IPS-NIHi7 (cell line): ENCODE results near the gene LYPD3.
"Not testable (repeated sequence)": the region's sequence is repeated elsewhere in the genome, so short reads cannot be mapped to it uniquely, and the experiment has no call there.

Experiments
- DNase-seq: peaks from one replicate; pipeline ENCODE4 v3.0.0; 2012; ENCODE audit warnings: mixed read lengths; ENCODE audit errors: extremely low spot score

LYPD3 gene

DNA sequence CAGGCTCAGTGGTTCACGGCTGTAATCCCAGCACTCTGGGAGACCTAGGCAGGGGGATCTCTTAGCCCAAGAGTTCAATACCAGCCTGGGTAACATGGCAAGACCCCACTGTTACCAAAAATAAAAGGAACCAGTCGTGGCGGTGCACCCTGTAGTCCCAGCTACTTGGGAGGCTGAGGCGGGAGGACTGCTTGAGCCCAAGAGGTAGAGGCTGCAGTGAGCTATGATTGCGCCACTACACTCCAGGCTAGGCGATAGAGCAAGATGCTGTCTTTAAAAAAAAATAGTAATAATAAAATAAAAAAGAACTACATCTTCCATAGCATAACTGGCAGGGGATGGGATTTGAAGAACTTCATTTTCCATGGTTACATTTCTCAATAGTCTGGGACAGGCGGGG lies 3.0 kb downstream of the LYPD3 start:
- no peak for DNase-seq

DNA sequence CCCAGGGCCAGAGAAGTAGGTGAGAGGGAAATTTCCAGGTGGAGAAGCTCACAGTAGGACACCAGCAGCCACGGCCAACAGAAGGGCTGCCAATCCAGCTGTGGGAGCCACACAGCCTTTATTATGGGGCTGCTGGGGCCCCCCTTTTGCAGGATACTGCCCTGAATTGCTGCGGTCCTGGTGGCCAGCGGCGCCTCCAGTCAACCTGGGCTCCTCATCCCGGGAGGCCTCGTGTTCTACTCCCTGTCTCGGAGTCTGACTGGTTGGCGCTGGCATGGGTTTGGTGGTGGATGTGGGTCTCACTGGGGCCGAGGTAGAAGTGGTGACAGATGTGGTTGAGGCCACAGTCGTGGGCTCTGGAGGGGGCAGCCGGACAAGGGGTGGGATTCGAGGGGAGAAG lies 4.1 kb downstream of the LYPD3 start:
- DNase-seq, result no peak

DNA sequence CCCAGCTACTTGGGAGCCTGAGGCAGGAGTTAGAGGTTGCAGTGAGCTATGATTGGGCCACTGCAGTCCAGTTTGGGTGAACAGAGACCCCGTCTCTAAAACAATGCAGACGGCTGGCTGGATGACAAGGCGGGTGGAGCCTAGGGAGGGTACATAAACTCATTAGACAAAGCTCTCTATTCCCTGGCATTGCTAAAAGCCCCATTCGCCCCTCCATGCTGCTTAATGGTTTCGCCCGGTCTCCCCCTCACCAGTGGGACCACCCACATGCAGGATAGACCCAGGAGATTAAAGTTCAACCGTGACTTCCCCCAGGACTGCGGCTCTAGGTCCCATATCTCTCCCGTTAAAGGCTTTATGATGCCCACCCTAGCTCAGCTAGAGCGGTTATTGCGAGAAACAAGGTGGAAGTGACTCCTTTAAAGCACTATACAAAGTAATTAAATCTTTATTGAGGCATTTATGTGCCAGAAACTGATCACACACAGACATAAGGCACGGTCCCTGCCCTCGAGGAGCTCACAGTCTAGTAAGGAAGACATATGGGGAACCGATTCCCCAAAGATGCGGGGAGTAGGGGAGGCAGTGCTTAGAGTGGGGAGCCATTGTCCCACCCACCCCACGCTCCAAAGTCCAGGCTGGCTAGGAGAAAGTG lies 4.9 kb downstream of the LYPD3 start:
- no peak for DNase-seq

DNA sequence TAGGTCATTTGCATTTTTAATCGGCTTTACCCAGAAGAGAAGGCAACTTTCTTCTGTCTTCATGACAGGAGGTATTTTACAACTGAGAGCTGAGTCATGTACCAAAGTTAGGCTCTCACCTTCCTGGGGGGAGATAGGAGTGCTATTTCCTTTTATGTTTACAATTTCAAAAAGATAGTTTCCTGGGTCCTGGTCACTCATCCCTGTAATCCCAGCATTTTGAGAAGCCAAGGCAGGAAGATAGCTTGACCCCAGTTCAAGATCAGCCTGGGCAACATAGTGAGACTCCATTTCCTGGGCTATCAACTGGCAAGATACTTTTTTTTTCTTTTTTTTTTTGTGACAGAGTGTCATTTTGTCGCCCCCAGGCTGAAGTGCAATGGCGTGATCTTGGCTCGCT lies 7.6 kb downstream of the LYPD3 start:
- DNase-seq, result no peak

DNA sequence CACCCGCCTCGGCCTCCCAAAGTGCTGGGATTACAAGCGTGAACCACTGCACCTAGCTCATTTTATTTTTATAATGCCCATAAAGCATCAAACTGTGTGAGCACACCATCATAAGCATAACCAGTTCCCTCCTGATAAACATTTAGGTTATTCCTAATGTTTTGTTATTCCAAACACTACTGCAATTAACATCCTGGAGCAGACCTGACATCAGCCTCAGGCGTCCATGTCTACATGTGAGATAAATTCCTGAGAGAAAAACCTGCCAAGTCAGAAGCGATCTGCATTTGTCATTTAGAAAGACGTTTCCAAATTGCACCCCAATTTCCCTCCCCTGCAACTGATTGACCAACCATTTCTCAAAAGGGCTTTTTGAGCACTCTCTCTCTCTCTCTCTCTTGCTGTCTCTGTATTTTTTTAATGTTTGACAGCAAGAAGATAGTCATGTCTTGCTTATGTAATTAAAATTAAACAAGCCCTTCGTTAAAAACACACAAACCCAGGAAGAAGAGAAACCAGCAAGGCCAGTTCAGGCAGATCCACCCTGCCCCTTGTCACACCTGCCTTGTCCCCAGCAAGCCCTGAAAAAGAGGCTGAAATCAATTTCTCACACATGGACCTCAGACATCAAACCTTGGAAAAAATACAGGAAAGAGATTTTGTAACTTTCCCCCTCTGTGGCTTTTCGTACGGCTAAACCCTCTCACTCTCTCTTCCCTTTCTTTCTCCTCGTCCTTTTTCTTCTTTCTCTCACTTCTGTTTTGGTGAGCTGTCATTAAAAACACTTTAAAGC lies 9.9 kb downstream of the LYPD3 start:
- DNase-seq, result no peak

DNA sequence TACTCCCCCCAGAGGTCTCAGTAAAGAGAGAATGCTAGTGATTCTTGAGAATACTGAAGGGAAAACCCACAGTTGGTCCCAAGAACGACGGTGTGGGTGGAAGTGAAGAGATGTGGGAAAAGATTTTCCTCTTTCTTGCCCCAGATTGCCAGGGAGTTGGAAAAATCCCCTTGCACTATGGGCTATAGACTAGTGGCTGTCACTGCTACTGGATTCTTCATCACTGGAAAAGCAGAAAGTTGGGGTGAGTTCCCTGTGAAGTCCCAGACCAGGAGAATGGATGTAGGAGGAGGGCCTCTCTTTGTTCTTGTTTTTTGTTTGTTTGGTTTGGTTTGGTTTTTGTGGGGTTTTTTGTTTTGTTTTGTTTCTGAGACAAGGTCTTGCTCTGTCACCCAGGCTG lies 11.4 kb downstream of the LYPD3 start:
- DNase-seq, result no peak

DNA sequence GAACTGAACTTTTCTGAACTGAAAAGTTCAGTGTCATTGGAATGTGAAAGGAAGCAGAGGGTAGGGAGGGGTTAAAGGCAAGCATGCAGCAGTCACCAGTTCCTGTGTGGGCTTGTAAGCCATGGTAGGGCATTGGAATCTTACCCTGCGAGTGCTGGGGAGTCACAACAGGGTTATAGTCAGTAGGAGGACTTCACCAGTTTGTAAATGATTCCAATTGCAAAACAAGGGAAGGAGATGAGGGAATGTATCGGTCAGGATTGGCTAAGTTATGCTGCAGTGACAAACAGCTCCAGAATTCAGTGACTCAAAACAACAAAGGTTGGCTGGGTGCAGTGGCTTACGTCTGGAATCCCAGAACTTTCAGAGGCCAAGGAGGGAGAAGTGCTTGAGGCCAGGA lies 12.8 kb downstream of the LYPD3 start:
- DNase-seq, result no peak

DNA sequence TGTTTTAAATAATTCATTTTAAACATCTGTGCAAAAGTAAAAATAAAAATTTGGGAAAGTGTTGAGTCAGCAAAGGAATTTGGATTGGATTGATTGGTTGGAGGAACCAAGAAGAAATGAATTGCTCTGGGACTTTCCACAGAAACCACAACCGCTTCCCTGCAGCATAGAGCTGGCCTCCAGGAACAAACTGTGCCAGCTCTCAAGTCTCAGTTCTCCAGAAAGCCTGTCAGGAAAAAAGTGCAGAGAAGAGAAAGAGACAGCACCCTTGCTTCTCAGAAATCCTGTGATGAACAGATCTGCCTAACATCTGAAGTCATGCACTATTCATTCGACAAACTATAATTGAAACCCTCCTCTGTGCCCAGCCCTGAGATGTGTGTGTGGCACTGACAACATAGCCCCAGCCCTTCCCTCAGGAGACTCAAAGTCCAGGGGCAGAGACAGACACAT lies 14.8 kb downstream of the LYPD3 start:
- no peak for DNase-seq

DNA sequence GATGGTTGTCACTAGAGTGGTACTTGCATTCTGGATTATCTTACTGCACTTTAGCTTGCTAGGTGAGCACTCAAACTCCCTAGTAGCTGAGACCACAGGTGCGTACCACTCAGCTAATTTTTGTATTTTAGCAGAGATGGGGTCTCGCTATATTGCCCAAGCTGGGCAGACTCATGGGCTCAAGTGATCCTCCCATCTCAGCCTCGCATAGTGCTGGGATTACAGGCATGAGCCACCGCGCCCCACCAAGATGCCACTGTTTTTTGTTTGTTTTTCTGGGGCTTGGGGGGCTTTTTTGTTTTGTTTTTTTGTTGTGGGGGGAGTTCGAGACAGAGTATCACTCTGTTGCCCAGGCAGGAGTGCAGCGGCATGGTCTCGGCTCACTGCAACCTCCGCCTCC lies 17.8 kb downstream of the LYPD3 start:
- DNase-seq, result no peak

DNA sequence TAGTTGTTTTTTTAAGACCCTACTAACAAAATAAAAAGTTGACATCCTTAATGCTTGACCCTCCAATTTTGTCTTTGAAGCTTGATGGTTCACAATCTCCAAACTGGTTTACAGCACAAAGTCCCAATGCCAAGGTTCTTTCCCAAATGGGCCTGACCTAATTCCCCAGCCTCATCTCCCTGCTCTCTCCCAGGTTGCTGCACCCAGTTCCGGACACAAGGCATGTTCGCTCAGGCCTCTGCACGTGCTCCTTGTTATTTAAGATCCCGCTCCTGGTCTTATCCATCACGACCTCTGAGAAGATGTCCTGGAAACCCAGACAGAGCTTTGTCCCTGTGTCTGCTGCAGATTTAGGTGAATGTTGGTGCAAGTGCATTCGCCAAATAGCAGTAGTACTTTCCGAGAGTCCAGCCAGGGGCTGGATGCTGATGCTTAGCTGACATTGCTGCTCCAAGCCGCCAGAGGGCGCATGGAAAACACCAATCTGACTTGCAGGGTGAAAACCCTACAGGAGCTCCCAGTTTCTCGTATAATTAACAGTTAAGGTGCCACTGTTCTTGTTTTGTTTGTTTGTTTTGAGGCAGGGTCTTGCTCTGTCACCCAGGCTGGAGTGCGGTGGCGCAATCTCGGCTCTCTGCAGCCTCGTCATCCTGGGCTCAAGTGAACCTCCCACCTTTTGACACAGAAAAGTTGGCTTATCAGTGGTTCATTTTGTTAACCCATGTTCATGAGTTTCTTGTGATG lies 18.5 kb downstream of the LYPD3 start:
- peak; percentile 85 for DNase-seq

DNA sequence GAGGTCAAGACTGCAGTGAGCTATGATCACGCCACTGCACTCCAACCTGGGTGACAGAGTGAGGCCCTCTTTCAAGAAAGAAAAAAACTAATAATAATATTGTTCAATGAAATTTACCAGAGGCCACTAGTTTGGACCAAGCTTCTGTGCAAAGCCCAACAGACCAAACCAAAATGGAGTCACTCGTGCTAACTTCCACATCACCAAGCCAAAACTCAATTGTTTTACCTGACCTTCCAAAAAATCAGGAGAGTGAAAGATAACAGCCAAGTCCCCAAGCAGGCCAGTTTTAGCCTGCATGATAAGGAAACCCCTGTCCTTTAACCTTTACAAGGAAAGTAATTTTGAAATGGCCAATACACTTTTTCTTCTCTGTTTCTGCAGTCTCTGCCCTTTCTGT lies 20.0 kb downstream of the LYPD3 start:
- DNase-seq, result no peak

DNA sequence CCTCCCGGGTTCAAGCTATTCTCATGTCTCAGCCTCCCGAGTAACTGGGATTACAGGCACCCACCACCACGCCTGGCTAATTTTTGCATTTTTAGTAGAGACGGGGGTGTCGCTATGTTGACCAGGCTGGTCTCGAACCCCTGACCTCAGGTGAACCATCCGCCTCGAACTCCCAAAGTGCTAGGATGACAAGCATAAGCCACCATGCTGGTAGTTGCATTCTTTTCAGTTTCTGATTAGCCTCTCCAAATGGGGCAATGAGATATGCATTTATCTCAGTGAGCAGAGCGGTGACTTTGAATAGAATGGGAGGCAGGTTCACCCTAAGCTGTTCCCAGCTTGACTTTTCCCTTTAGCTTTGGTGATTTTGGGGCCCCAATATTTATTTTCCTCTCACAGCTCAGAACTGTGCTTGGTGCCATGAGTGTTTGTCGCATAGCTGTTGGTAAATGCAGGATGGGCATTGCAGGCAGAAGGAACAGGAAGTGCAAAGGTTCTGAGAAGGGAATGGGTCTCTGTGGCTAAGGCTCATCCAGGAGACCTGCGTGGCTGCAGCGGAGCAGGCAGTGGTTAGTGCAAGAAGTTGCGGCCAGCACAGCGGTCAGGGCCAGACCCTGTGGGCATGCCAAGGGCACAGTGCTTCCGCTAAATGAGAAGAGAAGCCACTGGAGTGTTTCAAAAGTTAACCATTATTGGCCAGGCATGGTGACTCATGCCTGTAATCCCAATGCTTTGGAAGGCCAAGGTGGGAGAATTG lies 20.7 kb downstream of the LYPD3 start:
- no peak for DNase-seq

DNA sequence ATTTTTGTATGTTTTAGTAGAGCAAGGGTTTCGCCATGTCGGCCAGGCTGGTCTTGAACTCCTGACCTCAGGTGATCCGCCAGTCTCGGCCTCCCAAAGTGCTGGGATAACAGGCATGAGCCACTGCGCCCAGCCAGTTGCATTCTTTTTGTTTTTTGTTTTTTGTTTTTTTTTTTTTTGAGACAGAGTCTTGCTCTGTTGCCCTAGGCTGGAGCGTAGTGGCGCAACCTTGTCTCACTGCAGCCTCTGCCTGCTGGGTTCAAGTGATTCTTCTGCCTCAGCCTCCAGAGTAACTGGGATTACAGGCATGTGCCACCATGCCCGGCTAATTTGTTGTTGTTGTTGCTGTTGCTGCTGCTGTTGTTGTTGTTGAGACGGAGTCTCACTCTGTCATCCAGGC lies 21.3 kb downstream of the LYPD3 start:
- DNase-seq, result not testable (repeated sequence)

DNA sequence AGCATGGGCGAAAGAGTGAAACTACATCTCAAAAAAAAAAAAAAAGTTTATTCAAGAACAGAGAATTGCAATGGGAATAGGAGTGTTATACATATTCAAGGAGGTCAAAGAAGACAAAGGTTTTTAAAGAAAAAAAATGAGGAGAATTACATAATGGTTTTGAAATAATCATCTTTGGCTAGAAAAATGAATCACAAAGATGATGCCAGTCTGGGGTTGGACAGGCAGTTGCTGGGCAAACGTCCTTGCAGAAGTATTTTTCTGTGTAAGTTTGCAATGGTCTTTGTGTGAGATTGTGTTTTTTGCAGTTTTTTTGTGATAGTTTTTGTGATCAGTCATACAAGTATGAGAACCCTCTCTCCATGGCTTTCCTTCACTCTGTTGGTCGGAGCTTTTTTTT lies 23.7 kb downstream of the LYPD3 start:
- DNase-seq, result no peak

DNA sequence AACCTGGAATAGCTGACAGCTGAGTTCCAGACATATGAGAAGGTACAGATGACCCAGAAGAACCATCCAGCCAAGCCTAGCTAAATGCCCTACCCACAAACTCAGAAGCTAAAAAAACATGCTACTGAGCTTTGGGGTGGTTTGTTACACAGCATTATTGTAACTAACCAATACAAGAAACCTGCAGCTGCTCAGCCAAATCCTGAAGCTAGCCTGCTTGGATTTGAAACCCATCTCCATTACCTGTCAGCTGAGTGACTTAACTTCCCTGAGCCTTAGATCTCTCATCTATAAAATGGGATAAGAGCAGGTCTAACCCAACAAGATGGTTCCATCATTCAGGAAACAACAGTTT lies 25.7 kb downstream of the LYPD3 start:
- no peak for DNase-seq

DNA sequence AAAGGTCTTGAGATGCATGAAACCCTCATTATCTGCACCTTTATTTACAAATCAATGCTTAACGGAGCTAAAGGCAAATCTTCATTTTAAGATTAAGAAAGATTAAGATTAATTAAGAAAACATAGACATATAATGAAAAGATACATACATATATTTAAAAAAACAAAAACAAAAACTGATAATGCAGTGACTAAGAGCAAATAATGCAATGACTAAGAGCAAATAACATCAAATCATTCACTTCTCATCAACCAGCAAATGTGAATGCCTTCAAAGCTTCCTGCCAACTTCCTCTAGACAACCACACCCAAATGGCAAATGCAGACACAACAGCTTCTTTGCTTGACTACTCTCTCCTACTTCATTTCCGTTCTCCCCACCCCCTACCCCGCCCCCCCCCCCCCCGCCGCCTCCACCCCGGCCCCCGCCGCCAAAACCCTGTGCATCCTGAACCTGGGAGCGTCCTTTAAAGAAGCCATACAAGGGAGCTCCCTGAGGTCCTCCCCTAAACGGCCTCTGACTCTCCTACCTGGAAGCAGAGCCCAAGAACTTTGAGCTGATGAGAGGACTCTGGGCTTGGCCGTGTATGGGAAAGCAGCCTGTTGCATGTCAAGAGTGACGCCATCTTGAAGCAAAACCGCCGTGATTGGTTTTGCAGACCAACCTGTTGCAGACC lies 26.2 kb downstream of the LYPD3 start:
- DNase-seq, result no peak

DNA sequence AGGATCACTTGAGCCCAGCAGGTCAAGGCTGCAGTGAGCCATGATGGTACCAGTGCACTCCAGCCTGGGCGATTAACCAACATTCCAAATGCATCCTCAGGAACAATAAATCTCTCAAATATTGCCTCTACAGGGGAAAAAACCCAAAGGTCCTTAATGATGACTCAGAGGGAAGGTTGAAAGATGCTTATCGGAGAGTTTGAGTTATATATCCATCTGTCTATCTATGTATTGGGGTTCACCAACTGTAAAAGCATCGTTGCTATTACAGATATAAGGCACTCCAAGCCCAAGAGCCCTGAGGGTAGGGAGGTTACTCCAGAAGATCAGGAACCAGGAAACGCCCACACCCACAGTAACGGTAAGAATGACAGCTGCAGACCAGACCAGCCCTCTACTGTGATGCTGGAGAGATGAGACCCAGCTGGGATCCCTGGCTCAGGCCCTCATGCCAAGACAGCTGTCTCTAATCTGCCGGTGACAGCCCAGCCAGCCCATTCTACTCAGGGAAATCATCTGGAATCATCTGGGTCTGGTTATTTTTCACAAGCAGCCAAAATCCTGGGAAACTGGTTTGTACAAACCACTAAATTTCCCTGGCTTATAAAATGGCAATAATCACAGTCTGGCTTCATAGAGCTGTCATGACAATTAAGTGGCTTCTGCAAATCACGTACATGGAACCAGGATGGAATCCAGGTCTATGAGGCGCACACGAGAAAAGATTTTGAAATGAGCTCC lies 26.9 kb downstream of the LYPD3 start:
- DNase-seq, result no peak

DNA sequence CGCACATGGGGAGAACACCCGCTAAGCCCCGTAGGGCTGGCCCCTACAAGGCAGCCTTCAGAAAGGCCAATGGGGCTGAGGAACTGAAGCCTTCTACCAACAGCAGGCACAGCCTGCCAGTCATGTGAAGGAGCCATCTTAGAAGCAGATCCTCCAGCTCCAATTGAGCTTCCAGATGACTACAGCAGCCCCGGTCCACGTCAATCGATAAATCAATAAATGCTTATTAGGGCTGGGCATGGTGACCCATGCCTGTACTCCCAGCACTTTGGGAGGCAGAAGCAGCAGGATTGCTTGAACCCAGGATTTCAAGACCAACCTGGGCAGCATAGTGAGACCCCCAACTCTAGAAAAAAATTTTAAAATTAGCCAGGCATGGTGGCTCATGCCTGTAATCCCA lies 27.7 kb downstream of the LYPD3 start:
- DNase-seq, result no peak

DNA sequence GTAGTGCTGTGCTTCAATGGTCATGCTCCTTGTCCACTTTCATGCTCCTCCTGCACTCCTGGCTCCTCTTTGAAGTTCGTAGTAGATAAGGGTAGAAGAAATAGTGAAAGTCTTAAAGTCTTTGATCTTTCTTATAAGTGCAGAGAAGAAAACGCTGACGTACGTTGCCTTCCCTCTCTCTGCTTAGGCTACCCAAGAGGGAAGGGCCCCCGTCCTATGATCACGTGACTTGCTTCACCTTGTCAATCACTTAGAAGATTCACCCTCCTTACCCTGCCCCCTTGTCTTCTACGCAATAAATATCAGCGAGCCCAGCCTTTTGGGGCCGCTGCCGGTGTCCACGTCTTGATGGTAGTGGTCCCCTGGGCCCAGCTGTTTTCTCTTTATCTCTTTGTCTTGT lies 28.1 kb downstream of the LYPD3 start:
- not testable (repeated sequence) for DNase-seq

DNA sequence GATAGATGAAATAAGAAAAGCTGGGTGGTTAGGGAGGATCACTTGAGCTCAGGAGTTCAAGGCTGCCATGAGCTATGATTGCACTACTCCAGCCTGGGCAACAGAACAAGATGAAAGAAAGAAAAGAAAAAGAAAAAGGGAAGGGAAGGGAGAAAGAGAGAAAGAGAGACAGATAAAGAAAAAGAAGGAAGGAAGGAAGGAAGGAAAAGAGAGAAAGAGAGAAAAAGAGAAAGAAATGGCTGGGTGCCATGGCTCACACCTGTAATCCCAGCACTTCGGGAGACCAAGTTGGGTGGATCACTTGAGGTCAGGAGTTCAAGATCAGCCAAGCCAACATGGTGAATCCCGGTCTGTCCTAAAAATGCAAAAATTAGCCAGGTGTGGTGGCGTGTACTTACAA lies 29.6 kb downstream of the LYPD3 start:
- no peak for DNase-seq

DNA sequence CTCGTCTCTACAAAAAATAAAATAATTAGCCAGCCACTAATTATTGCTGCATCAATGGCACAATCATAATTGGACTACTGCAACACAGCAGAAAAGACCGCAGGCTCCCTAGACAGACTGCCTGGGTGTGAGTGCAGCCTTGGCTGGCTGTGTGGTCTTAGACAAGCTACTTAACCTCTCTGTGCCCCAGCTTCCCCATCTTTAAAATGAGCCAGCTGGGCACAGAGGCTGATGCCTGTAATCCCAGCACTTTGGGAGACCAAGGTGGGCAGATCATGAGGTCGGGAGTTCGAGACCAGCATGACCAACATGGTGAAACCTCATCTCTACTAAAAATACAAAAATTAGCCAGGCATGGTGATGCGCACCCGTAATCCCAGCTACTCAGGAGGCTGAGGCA lies 31.7 kb downstream of the LYPD3 start:
- DNase-seq, result no peak
